HCT116 (cell line): Measurements from ENCODE around the gene ZNF341.

ENCODE experiments used
- ELF1 ChIP-seq: IDR thresholded peaks from 2 replicates; pipeline ENCODE4 v1.6.1; 2012; ENCODE audit warnings: low read depth, borderline replicate concordance
- EZH2 ChIP-seq: fragments of 200-600 bp; sonication (generic); IDR thresholded peaks from 2 replicates; pipeline ENCODE4 v1.6.1; 2017; ENCODE audit warnings: antibody characterized with exemption, mixed run types
- POLR2A ChIP-seq: IDR thresholded peaks from 2 replicates; pipeline ENCODE4 v1.7.0; 2011; ENCODE audit warnings: borderline replicate concordance; ENCODE audit not compliant: insufficient read depth, insufficient read length; ENCODE audit errors: extremely low read depth
- POLR2AphosphoS5 ChIP-seq: IDR thresholded peaks from 2 replicates; pipeline ENCODE4 v1.6.1; 2011; ENCODE audit warnings: mild to moderate bottlenecking, low read depth, low read length, moderate library complexity
- SRF ChIP-seq: IDR thresholded peaks from 2 replicates; pipeline ENCODE4 v1.6.1; 2012; ENCODE audit warnings: low read depth
- TF ChIP-seq, protein P1 (sequence below): IDR thresholded peaks from 2 replicates; pipeline ENCODE4 v1.6.1; 2012
- TF ChIP-seq, protein P2 (sequence below), 3 experiments: fragments of 200-600 bp in 1 of 3; sonication (generic) in 1 of 3; IDR thresholded peaks in 2 of 3; conservative IDR thresholded peaks in 1 of 3; 2 replicates each; pipeline ENCODE4 v1.5.1; 2012 to 2017; ENCODE audit warnings: low read depth in 2 of 3, low read length in 2 of 3, antibody characterized with exemption in 1 of 3, borderline replicate concordance in 1 of 3, control low read depth in 1 of 3, mild to moderate bottlenecking in 1 of 3, mixed read lengths in 1 of 3, mixed run types in 1 of 3, moderate library complexity in 1 of 3; ENCODE audit not compliant: insufficient read depth in 1 of 3
- TF ChIP-seq, protein P3 (sequence below): IDR thresholded peaks from 2 replicates; pipeline ENCODE4 v1.6.1; 2012; ENCODE audit warnings: low read depth

DNA sequence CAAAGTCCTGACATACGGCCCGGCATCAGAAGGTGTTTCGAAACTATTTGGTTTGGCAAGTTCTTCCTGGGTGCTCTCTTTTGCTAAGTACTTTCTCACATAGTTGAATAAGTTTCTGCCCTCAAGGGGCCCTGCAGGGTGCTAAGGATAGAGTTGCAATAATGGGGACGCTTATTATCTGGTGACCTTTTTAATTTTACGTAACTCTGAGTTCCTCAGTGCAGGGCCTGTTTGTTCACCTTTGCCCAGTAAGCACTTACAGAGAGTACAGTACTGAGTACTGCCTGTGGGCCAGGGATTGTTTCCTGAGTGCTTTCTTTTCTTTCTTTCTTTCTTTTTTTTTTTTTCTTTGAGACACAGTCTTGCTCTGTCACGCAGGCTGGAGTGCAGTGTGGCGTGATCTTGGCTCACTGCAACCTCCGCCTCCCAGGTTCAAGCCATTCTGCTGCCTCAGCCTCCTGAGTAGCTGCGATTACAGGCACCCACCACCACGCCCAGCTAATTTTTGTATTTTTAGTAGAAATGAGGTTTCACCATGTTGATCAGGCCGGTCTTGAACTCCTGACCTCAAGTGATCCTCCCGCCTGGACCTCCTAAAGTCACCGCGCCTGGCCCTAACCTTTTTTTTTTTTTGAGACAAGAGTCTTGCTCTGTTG, 7.2 kb upstream of the ZNF341 start:
- TF ChIP-seq, protein P1, sequence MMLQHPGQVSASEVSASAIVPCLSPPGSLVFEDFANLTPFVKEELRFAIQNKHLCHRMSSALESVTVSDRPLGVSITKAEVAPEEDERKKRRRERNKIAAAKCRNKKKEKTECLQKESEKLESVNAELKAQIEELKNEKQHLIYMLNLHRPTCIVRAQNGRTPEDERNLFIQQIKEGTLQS: no peak
- TF ChIP-seq, protein P2, sequence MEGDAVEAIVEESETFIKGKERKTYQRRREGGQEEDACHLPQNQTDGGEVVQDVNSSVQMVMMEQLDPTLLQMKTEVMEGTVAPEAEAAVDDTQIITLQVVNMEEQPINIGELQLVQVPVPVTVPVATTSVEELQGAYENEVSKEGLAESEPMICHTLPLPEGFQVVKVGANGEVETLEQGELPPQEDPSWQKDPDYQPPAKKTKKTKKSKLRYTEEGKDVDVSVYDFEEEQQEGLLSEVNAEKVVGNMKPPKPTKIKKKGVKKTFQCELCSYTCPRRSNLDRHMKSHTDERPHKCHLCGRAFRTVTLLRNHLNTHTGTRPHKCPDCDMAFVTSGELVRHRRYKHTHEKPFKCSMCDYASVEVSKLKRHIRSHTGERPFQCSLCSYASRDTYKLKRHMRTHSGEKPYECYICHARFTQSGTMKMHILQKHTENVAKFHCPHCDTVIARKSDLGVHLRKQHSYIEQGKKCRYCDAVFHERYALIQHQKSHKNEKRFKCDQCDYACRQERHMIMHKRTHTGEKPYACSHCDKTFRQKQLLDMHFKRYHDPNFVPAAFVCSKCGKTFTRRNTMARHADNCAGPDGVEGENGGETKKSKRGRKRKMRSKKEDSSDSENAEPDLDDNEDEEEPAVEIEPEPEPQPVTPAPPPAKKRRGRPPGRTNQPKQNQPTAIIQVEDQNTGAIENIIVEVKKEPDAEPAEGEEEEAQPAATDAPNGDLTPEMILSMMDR (IDR thresholded peaks at IDR 0.05 in 2 of 3, conservative IDR thresholded peaks at IDR 0.05 in 1 of 3; ENCODE audit: borderline replicate concordance in 1 of 3, insufficient read depth in 1 of 3, low read depth in 2 of 3, low read length in 2 of 3): no peak
- no peak for TF ChIP-seq POLR2A
- TF ChIP-seq ELF1: no peak
- no peak for TF ChIP-seq SRF
- TF ChIP-seq, protein P3, sequence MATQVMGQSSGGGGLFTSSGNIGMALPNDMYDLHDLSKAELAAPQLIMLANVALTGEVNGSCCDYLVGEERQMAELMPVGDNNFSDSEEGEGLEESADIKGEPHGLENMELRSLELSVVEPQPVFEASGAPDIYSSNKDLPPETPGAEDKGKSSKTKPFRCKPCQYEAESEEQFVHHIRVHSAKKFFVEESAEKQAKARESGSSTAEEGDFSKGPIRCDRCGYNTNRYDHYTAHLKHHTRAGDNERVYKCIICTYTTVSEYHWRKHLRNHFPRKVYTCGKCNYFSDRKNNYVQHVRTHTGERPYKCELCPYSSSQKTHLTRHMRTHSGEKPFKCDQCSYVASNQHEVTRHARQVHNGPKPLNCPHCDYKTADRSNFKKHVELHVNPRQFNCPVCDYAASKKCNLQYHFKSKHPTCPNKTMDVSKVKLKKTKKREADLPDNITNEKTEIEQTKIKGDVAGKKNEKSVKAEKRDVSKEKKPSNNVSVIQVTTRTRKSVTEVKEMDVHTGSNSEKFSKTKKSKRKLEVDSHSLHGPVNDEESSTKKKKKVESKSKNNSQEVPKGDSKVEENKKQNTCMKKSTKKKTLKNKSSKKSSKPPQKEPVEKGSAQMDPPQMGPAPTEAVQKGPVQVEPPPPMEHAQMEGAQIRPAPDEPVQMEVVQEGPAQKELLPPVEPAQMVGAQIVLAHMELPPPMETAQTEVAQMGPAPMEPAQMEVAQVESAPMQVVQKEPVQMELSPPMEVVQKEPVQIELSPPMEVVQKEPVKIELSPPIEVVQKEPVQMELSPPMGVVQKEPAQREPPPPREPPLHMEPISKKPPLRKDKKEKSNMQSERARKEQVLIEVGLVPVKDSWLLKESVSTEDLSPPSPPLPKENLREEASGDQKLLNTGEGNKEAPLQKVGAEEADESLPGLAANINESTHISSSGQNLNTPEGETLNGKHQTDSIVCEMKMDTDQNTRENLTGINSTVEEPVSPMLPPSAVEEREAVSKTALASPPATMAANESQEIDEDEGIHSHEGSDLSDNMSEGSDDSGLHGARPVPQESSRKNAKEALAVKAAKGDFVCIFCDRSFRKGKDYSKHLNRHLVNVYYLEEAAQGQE: no peak
- TF ChIP-seq EZH2: no peak
- no peak for TF ChIP-seq POLR2AphosphoS5
